ENCODE data around the gene TIMD4. TPM values are rescaled to one million over a fixed set of nuclear protein-coding genes. Genes with fewer than 3 reads are reported as not detected.
"Not testable (repeated sequence)": the region's sequence is repeated elsewhere in the genome, so short reads cannot be mapped to it uniquely, and the experiment has no call there.

Gene TIMD4
- total RNA-seq, 1 experiment from 2014 or later: not detected

- H3K9me3 Mint-ChIP-seq; H2BK120ac ChIP-seq (ENCODE audit: low read depth, low read length, poor library complexity, severe bottlenecking); H2AK5ac ChIP-seq (ENCODE audit: insufficient read length, low read length); H3K79me1 ChIP-seq (ENCODE audit: insufficient read depth, low read depth, low read length, poor library complexity, severe bottlenecking); H3K9ac ChIP-seq (ENCODE audit: extremely low read depth, insufficient read length, low read length); H3K4me1 ChIP-seq (ENCODE audit: insufficient read depth, low read length); H3K4ac ChIP-seq (ENCODE audit: low read depth, low read length); H3K27me3 Mint-ChIP-seq (ENCODE audit: low read depth); H4K5ac ChIP-seq (ENCODE audit: insufficient read length, low read depth, low read length); H4K20me1 ChIP-seq (ENCODE audit: control insufficient read depth, insufficient read depth, insufficient read length); H3K9me3 ChIP-seq (ENCODE audit: control insufficient read depth, low read depth, low read length); H3K23me2 ChIP-seq (ENCODE audit: insufficient read length, low read depth, low read length, poor library complexity, severe bottlenecking); H4K91ac ChIP-seq (ENCODE audit: insufficient read length, low read depth, low read length); H2BK12ac ChIP-seq (ENCODE audit: insufficient read length, low read depth, low read length); H4K8ac ChIP-seq (replicated peaks; ENCODE audit: insufficient read length, low read depth, low read length); H3K27me3 ChIP-seq (ENCODE audit: insufficient read depth, low read length); H3K23ac ChIP-seq (ENCODE audit: insufficient read length, low read depth, low read length); H3K79me2 ChIP-seq (ENCODE audit: insufficient read depth, low read length); H3K4me2 ChIP-seq (ENCODE audit: insufficient read depth, insufficient read length, low read length); DNase-seq; H3K4me1 Mint-ChIP-seq; H2AFZ ChIP-seq (ENCODE audit: low read length); H2BK5ac ChIP-seq (ENCODE audit: insufficient read length, low read length); H3K4me3 Mint-ChIP-seq; H3K18ac ChIP-seq (ENCODE audit: insufficient read length, low read depth, low read length); H3K14ac ChIP-seq (ENCODE audit: insufficient read depth, low read length); H3K27ac ChIP-seq (ENCODE audit: insufficient read length, low read depth, low read length); H2BK15ac ChIP-seq (ENCODE audit: low read depth, low read length); H3K56ac ChIP-seq (ENCODE audit: insufficient read length, low read depth, low read length); H3K36me3 Mint-ChIP-seq (ENCODE audit: insufficient read depth in 1 of 3, low read depth in 3 of 3); H3T11ph ChIP-seq (ENCODE audit: low read length); H2BK20ac ChIP-seq (ENCODE audit: low read depth, low read length, poor library complexity, severe bottlenecking): not testable (repeated sequence)
- peak; percentile 55 for TF ChIP-seq CTCF (conservative IDR thresholded peaks at IDR 0.05)
- WGBS (ENCODE audit: extremely low coverage, insufficient read length, low lambda C conversion rate): no CpG with 5 or more reads among the region's 4 CpGs
- peak overlapping the region in 1 of 3 experiments; percentile 34; a peak in 2 of 7 replicates for H3K27ac Mint-ChIP-seq
These were observed 37.3 kb downstream of the TIMD4 start for GRCh38 chr5:156925767-156926166.

All from H9 (cell line).